DMS114 treated with DMSO at 0.1 percent for 48 hours (cell line): ENCODE results near the gene DECR2.

Experiments used
- DNase-seq: peaks from one replicate; lab custom pipeline; 2025; ENCODE audit not compliant: unreplicated experiment; lab: John Stamatoyannopoulos, UW

DECR2 gene

DNA sequence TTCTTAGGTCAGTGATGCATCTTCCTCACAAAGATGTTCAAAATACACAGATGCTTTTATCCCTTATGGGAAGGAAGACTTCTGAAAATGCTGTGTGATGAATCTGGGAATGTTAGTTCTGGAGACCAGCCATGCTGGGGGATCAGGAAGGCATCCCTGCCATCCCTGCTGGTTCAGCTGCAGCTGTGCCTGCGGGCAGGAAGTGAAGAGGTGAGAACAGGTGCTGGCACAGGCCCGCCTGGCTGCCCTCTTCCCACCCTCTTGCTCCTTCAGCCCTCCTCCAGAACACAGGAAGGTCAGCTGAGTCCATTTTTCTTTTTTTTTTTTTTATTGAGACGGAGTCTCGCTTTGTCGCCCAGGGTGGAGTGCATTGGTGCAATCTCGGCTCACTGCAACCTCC is 38.9 kb downstream of the DECR2 start:
- no peak for DNase-seq

DNA sequence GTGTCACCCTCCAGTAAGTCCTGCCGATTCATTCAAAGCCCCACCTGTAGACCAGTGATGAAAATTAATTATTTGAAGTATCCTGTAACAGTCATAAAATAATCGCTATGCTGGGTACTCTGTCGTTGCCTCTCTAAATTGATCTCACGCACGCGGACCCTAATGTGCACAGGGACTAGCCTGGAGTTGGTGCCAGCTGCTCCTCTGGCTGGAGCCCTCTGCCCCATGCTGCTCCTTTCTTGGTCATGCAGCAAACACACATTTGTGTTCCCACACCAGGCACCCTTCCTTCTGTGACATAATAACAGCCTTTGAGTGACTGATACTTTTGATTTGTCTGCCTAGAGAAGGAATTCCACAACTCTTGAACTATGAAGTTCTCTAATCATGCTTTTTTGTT is 39.8 kb downstream of the DECR2 start:
- no peak for DNase-seq

DNA sequence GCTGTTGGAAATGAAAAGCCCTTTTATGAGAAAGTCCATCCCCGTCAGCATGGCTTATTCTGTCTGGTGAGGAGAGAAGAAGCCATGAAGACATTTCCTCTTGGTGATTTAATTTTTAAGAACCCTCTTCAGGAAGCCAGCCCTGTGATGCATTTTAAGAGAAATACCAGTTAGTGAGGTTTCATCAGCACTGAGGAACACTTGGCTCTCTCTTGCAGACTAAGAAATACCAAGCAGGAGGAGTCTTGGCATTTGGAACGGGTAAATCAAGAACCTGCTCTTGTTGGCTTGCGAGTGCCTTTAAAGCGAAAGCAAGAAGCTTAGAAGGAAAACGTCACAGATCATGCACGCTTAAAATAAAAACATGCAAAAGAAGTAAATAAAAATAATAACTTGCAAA is 41.3 kb downstream of the DECR2 start:
- no peak for DNase-seq

DNA sequence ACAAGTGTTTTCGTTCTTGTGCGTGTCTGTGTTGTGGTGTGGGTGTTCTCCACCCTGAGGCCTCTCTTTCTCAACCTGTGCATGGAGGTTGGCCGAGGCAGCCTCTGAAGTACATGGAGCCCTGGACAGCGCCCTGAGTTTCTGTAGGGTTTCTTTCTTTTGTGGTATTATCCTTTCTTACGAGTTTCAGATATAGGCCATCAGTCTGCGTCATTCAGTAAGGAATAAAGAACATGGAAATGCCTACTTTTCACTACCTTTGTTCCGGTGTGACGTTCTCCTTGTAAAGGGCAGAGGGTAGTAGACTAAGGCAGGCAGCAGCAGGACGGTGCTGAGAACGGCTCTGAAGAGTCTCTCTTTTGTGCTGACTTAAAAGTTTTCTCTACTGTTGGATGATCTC is 42.3 kb downstream of the DECR2 start:
- no peak for DNase-seq

DNA sequence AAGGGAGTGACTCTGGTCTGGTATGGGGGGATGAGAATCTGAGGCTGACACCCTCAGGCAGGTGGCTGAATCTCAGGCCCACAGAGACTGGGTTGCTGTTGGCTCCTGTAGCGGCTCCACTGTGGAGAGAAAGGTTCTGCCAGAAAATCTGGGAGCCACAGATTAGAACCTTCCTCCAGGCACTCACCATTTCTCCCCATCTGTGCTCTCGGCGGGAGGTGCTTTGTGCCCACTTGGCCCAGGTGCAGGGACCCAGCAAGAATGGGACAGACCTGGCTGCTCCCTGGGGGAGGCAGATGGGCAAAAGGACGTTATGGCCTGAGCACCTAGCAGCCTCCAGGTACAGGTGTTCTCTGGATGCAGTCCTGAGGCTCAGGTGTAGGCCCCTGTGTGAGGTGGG is 43.9 kb downstream of the DECR2 start:
- DNase-seq: no peak

DNA sequence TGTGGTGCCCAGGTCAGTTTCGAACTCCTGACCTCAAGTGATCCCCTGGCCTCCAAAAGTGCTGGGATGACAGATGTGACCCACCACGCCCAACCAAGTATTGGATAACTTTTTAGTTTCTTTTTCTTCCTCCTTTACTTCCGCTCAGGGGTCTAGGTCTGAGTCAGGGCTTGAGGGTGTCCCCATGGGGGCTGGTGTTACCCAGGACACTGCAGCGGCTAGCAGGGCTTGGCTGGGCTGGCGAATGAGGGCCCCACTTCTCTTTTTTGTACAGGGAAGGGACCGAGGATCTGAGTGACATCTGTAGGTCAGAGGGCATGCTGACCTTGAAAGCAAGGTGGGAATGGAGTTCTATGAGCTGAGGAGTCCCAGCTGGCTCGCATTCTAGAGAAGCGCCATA is 48.7 kb downstream of the DECR2 start:
- DNase-seq: no peak

DNA sequence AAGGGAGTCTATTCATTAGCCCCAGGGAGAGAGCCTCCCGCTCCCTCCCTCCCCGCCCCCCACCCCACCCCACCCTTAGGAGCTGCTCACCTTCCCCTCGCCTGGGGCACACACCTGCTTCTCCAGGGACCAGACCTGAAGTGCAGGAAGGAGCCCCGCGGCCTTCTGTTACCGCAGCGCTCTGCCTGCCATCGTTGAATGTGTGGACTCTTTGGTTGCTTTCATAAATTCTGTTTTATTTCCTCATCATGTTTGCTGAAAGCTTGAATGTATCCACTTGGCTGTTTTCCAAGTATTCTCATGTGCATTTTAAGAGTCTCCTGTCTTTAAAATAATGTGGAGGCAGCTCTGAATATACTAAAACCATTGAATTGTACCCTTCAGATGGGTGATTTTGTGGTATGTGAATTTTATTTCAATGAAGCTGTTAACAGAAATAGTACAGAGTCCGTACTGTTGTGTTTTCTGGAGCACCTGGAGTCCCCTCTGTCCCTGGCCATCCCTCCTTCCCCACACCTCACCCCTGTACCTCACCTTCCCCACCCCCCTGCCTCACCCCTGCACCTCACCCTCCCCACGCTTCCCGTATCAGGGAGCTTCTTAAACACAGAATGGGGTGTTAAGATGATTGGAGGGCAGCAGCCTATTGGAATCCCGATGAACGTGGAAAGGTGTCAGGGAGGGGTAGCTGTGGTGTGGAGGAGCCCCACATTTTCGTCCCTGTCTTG is 49.3 kb downstream of the DECR2 start:
- no peak for DNase-seq

DNA sequence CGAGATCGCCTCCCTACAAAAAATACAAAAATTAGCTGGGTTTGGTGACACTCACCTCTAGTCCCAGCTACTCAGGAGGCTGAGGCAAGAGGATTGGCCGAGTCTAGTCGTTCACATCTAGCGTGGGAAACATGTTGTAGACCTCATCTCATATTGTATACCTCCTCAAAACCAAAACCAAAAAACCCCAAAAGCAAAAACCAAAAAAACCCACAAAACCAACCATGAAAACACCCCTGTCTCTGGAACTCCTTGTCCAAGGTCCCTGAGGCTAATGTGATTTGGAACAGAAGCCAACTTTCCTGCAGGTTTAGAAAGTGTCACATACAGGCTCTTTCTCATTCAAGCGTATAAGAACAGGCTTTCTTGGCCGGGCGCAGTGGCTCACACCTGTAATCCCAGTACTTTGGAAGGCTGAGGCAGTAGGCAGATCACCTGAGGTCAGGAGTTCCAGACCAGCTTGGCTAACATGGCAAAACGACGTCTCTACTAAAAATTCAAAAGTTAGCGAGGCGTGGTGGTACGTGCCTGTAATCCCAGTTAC is 52.8 kb downstream of the DECR2 start:
- DNase-seq: no peak

DNA sequence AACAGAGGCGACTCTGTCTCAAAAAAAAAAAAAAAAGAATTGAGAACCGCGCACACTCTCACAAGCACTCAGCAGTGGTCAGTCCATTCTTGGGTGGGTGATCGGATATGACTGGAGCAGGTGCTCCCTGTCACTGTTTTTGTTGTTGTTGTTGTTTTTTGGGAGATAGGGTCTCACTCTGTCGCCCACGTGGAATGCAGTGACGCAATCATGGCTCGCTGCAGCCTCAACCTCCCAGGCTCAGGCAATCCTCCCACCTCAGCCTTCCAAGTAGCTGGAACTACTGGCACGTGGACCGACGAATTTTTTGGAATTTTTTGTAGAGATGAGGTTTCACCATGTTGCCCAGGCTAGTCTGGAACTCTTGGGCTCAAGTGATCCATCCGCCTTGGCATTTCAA is 53.8 kb downstream of the DECR2 start:
- DNase-seq: no peak

DNA sequence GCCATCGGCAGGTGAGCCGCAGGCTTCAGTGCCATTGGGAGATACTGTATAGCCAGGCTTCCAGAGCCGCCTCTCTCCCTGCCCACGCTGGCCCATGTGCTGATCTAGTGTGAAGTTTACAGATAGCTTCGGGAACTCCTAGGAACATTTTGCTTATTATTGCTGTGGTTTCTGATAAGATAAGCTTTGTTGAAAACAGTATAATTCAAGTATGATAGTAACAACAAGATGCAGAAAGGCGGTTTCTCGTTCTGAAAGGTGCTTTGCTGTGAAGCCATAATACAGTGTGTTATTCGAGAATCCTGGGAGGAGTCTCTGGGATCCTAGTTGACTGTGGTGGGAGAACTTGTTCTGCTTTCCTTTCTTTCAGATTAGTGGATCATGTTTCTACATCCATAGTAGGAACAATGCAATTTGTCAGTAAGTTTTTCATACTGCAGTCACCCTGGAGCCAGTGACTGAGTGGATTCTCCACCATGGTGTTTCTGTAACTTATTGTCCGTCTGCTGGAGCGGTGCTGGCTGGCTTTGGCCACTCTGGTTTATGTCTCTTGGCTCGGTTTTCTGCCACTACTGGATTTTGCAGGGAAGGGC is 55.3 kb downstream of the DECR2 start:
- no peak for DNase-seq

DNA sequence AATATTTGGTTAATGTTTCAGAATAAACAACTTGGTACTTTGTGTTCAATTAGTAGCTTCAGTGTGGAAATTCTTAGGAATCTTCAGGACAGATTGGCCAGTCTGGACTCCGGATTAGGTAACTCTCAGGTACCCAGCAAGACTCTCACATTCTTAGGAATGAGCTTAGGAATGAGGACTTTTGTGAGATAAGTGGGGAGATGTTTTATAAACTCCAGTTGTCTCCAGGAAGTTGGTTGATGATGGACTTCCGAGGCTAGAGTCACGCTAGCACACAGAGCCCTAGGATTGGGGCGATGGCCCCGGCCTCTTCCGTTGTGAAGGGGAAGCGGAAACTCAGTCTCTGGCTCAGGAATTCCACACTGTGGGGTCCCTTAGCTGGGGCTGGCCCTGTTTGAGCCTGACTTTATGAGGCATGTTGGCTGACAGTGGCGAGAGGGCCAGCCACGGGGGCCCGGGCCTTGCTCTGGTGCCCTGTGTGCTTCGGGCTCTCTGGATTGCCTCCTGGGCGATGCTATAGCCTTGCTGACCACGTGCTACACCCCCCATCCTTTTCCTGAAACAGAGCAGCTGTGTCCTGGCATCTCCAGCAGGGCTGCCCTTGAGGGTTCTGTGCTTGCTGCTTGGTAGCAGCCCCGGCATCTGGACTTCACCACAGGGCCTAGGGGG is 56.2 kb downstream of the DECR2 start:
- DNase-seq: no peak

DNA sequence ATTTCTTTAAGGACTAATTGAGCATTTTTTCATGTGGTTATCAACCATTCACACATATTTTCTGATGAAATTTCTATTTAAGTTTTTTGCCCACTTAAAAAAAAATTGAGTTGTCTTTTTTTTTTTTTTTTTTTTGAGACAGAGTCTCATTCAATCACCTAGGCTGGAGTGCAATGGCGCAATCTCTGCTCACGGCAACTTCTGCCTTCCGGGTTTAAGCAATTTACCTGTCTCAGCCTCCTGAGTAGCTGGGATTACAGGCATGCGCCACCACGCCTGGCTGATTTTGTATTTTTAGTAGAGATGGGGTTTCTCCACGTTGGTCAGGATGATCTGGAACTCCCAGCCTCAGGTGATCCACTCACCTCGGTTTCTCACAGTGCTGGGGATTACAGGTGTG is 58.1 kb downstream of the DECR2 start:
- no peak for DNase-seq

DNA sequence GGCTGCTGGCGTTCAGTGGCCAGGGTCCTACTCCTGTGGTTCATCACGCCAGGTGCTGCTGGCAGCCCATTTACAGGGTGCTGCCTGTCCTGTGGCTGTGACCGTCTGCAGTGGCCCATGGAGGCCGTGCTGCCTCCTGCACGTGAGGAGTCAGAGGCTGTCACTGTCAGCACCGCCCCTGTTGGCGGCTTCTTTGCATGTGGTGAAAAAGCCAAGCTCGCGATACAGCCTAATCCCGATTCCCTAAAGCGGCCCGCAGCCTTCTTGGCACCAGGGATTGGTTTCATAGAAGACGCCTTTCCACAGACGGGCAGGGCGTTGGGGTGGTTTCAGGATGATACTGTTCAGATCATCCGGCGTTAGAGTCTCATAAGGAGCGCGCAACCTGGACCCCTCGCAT is 59.1 kb downstream of the DECR2 start:
- no peak for DNase-seq
